Left lung (tissue), 10 donors: ENCODE measurements around the gene CBS. TPM values are rescaled to one million over a fixed set of nuclear protein-coding genes. Genes with fewer than 3 reads are reported as not detected.
A peak's percentile ranks its signal among the peaks of the same experiment; 100 is the strongest.
"Not testable (repeated sequence)": the region's sequence is repeated elsewhere in the genome, so short reads cannot be mapped to it uniquely, and the experiment has no call there.

ENCODE experiments used
- ATAC-seq: fragments of 200-7000 bp; cut with Tn5 transposase; one replicate; pipeline ENCODE4 v1.9.1; 2020; ENCODE audit warnings: moderate library complexity
- DNase-seq, 4 donors: peaks; one replicate each; pipeline ENCODE4 v3.0.0-alpha.2; 2013 to 2020
- H3K27ac ChIP-seq, 2 donors: fragments of 200-600 bp; sonication (generic) in 1 of 2; one replicate each; pipeline versions ENCODE4 v1.5.0 to v1.8.0; 2020 to 2021
- H3K27me3 ChIP-seq, 2 donors: fragments of 200-600 bp; sonication (generic) in 1 of 2; one replicate each; pipeline versions ENCODE4 v1.5.0 to v1.8.0; 2020 to 2021
- H3K36me3 ChIP-seq, 2 donors: fragments of 200-600 bp; sonication (generic) in 1 of 2; one replicate each; pipeline versions ENCODE4 v1.5.0 to v1.8.0; 2020 to 2021
- H3K4me1 ChIP-seq, 2 donors: fragments of 200-600 bp; one replicate each; pipeline ENCODE4 v1.8.0; 2021
- H3K4me3 ChIP-seq, 2 donors: fragments of 200-600 bp; sonication (generic) in 1 of 2; one replicate each; pipeline versions ENCODE4 v1.5.0 to v1.8.0; 2020 to 2021; ENCODE audit warnings: mild to moderate bottlenecking in 1 of 2
- H3K9me3 ChIP-seq, 2 donors: fragments of 200-600 bp; sonication (generic) in 1 of 2; one replicate each; pipeline versions ENCODE4 v1.5.0 to v1.8.0; 2020 to 2021
- intact Hi-C, 2 donors: fragments of 100-400 bp; cut with DNase I; formaldehyde crosslinking; loops; one replicate each; pipeline versions ENCODE4 v1.11.2 to v1.14.2; 2022
- polyA plus RNA-seq, 6 donors: library from polyadenylated mRNA; unstranded; fragments of 120-200 nt; gene quantifications; one replicate each; pipeline ENCODE4 v1.2.1, GENCODE V29; 2013; ENCODE audit not compliant: insufficient read length in 6 of 6
- total RNA-seq, 2 donors: library from RNA; stranded (reverse); fragmentation: NEBNext Ultra II Directional; extraction: Animal tissue kit (Norgen Biotek cat#: 25700); gene quantifications; one replicate each; pipeline ENCODE4 v1.2.1, GENCODE V29; 2021
- donor health status: DM: no; HTN: yes; CAD: no.
- donor health status: DM: no; HTN: no; CAD: no.

CBS gene
- total and polyA plus RNA-seq, 8 donors, result 3.4 to 52.5 (median 5.2) TPM

GRCh38 chr21:43091979-43092614 is 16.5 kb upstream of the CBS start:
- H3K4me1 ChIP-seq, H3K27ac ChIP-seq, DNase-seq, H3K27me3 ChIP-seq, ATAC-seq, H3K36me3 ChIP-seq, H3K9me3 ChIP-seq, intact Hi-C loops, H3K4me3 ChIP-seq: not testable (repeated sequence)

GRCh38 chr21:43090947-43091346 is 15.3 kb upstream of the CBS start:
- intact Hi-C loops, H3K4me3 ChIP-seq, H3K9me3 ChIP-seq, H3K36me3 ChIP-seq, DNase-seq, H3K4me1 ChIP-seq, H3K27me3 ChIP-seq, H3K27ac ChIP-seq, ATAC-seq: not testable (repeated sequence)

GRCh38 chr21:43089463-43089862 is 13.8 kb upstream of the CBS start:
- H3K4me3 ChIP-seq, H3K27ac ChIP-seq, H3K9me3 ChIP-seq, H3K36me3 ChIP-seq, H3K4me1 ChIP-seq, ATAC-seq, H3K27me3 ChIP-seq, intact Hi-C loops, DNase-seq: not testable (repeated sequence)

- H3K36me3 ChIP-seq, H3K27ac ChIP-seq, intact Hi-C loops, H3K27me3 ChIP-seq, ATAC-seq, H3K4me1 ChIP-seq, H3K4me3 ChIP-seq, DNase-seq, H3K9me3 ChIP-seq: not testable (repeated sequence)
Observed at GRCh38 chr21:43082587-43083300, 7.1 kb upstream of the CBS start.

GRCh38 chr21:43076643-43077042 is 1.0 kb upstream of the CBS start:
- DNase-seq, H3K27me3 ChIP-seq, H3K27ac ChIP-seq, H3K4me3 ChIP-seq, H3K9me3 ChIP-seq, H3K36me3 ChIP-seq, H3K4me1 ChIP-seq, ATAC-seq, intact Hi-C loops: not testable (repeated sequence)

GRCh38 chr21:43076023-43076637 is 495 bp upstream of the CBS start:
- intact Hi-C loops, DNase-seq, H3K9me3 ChIP-seq, H3K27me3 ChIP-seq, H3K36me3 ChIP-seq, ATAC-seq, H3K4me3 ChIP-seq, H3K4me1 ChIP-seq, H3K27ac ChIP-seq: not testable (repeated sequence)

GRCh38 chr21:43074401-43075169 is 1.1 kb downstream of the CBS start:
- H3K4me1 ChIP-seq, H3K36me3 ChIP-seq, H3K4me3 ChIP-seq, intact Hi-C loops, H3K9me3 ChIP-seq, H3K27ac ChIP-seq, DNase-seq, H3K27me3 ChIP-seq: not testable (repeated sequence)
- ATAC-seq, result peak; percentile 65

GRCh38 chr21:43072742-43073141 is 2.9 kb downstream of the CBS start:
- DNase-seq, H3K4me1 ChIP-seq, H3K36me3 ChIP-seq, ATAC-seq, intact Hi-C loops, H3K27ac ChIP-seq, H3K4me3 ChIP-seq, H3K9me3 ChIP-seq, H3K27me3 ChIP-seq: not testable (repeated sequence)

- H3K36me3 ChIP-seq, H3K27ac ChIP-seq, H3K4me3 ChIP-seq, intact Hi-C loops, ATAC-seq, H3K9me3 ChIP-seq, DNase-seq, H3K27me3 ChIP-seq, H3K4me1 ChIP-seq: not testable (repeated sequence)
Observed at GRCh38 chr21:43069682-43070081, 6.0 kb downstream of the CBS start.

- H3K4me1 ChIP-seq, DNase-seq, H3K9me3 ChIP-seq, H3K4me3 ChIP-seq, ATAC-seq, intact Hi-C loops, H3K27me3 ChIP-seq, H3K27ac ChIP-seq, H3K36me3 ChIP-seq: not testable (repeated sequence)
Observed at GRCh38 chr21:43068065-43068464, 7.6 kb downstream of the CBS start.

- ATAC-seq, H3K4me1 ChIP-seq, H3K36me3 ChIP-seq, intact Hi-C loops, DNase-seq, H3K27ac ChIP-seq, H3K27me3 ChIP-seq, H3K4me3 ChIP-seq, H3K9me3 ChIP-seq: not testable (repeated sequence)
Observed at GRCh38 chr21:43066690-43067089, 8.9 kb downstream of the CBS start.

- H3K27ac ChIP-seq, H3K27me3 ChIP-seq, H3K36me3 ChIP-seq, H3K4me3 ChIP-seq, ATAC-seq, DNase-seq, H3K4me1 ChIP-seq, intact Hi-C loops, H3K9me3 ChIP-seq: not testable (repeated sequence)
Observed at GRCh38 chr21:43065991-43066390, 9.6 kb downstream of the CBS start.
